GM19035 (cell line): ENCODE data around the gene ASPHD1.
"Not testable (repeated sequence)": the region's sequence is repeated elsewhere in the genome, so short reads cannot be mapped to it uniquely, and the experiment has no call there.

Experiments used
- ATAC-seq: cut with Tn5 transposase; IDR thresholded peaks from one replicate; pipeline ENCODE4 v1.9.1; 2021; ENCODE audit not compliant: unreplicated experiment

ASPHD1 gene

GRCh38 chr16:29927070-29927905, 27.0 kb downstream of the ASPHD1 start:
- no peak for ATAC-seq

GRCh38 chr16:29931750-29932149, 31.5 kb downstream of the ASPHD1 start:
- not testable (repeated sequence) for ATAC-seq

GRCh38 chr16:29940656-29941055, 40.4 kb downstream of the ASPHD1 start:
- ATAC-seq: no peak

GRCh38 chr16:29943846-29944799, 43.8 kb downstream of the ASPHD1 start:
- no peak for ATAC-seq

GRCh38 chr16:29947897-29948296, 47.6 kb downstream of the ASPHD1 start:
- no peak for ATAC-seq

GRCh38 chr16:29950806-29951461, 50.6 kb downstream of the ASPHD1 start:
- no peak for ATAC-seq

GRCh38 chr16:29951625-29952365, 51.5 kb downstream of the ASPHD1 start:
- no peak for ATAC-seq
